Heart left ventricle (tissue), 13 donors: Measurements from ENCODE around the gene PLK1.

ENCODE experiments used
- POLR2A ChIP-seq, 2 donors: fragments of 450-650 bp; IDR thresholded peaks; one replicate each; pipeline ENCODE4 v1.6.1; 2017; ENCODE audit warnings: antibody characterized with exemption in 2 of 2, mild to moderate bottlenecking in 2 of 2, moderate library complexity in 2 of 2
- TF ChIP-seq, protein P1 (sequence below), 12 donors: fragments of 200-600 bp; sonication (generic) in 4 of 12; IDR thresholded peaks; one replicate each; pipeline versions ENCODE4 v1.5.0 to v1.8.0; 2018 to 2022; ENCODE audit warnings: antibody characterized with exemption in 12 of 12, mild to moderate bottlenecking in 5 of 12
- donor health status: ischemic (EF 13 %, LVEDD 7.1; RV severe dilation, severe dysfunction).
- donor health status: DM: no; HTN: yes; CAD: no.
- donor health status: DM: no; HTN: no; CAD: no.
- donor health status: ischemic (EF 25% LVEDD 6.9; RV normal size, moderate dysfunction).
- donor health status: ischemic (EF 25% LVEDD 5.7; RV mildly dilated, moderate dysfunction).
- donor health status: ischemic (EF 35%, LVEDD 5.7; RV mildly dilated, moderate dysfunction).
- donor health status: nonischemic (EF 11% LVEDD 7.7; RV severe dilation, severe dysfunction).
- donor health status: DM: yes; HTN: yes; CAD: no.
- donor health status: PGD.
- donor health status: ischemic (EF 29% LVEDD 5.4; RV normal size, mild dysfunction).
- donor health status: nonischemic (EF 23%, LVEDD 6.1; RV moderate dilation, normal function).

DNA sequence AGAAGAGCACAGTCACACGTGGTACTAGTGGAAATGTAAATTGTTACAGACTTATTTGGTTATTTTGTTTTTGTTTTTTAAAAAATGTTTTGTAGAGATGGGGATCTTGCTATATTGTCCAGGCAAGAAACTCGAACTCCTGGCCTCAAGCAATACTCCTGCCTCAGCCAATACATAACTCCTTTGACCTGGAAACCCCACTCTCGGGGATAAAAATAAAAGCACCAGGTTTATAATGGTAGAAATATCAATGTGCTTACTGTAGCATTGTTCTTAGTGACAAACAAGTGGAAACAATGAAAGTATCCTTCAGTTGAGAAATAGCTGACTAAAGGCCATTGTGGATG lies 46.1 kb downstream of the PLK1 start:
- TF ChIP-seq, protein P1, sequence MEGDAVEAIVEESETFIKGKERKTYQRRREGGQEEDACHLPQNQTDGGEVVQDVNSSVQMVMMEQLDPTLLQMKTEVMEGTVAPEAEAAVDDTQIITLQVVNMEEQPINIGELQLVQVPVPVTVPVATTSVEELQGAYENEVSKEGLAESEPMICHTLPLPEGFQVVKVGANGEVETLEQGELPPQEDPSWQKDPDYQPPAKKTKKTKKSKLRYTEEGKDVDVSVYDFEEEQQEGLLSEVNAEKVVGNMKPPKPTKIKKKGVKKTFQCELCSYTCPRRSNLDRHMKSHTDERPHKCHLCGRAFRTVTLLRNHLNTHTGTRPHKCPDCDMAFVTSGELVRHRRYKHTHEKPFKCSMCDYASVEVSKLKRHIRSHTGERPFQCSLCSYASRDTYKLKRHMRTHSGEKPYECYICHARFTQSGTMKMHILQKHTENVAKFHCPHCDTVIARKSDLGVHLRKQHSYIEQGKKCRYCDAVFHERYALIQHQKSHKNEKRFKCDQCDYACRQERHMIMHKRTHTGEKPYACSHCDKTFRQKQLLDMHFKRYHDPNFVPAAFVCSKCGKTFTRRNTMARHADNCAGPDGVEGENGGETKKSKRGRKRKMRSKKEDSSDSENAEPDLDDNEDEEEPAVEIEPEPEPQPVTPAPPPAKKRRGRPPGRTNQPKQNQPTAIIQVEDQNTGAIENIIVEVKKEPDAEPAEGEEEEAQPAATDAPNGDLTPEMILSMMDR (IDR thresholded peaks at IDR 0.05) = no peak
- TF ChIP-seq POLR2A (IDR thresholded peaks at IDR 0.05) = no peak
